ENCODE results near the gene LAMA3.

GRCh38 chr18:23857164-23857552, 167.9 kb downstream of the LAMA3 start:
- TF ChIP-seq CTCF (IDR thresholded peaks at IDR 0.05) (no peak), EP300 (IDR thresholded peaks at IDR 0.05) (no peak), POLR2A (IDR thresholded peaks at IDR 0.05) (no peak)
